DMS114 treated with DMSO at 0.1 percent for 48 hours (cell line): Measurements from ENCODE around the gene LCK.

Experiments used
- DNase-seq: peaks from one replicate; lab custom pipeline; 2025; ENCODE audit not compliant: unreplicated experiment; lab: John Stamatoyannopoulos, UW

The LCK gene

GRCh38 chr1:32250893-32251716 lies at the start of gene LCK:
LCK (plus strand) TSS chr1:32251265; CDS start chr1:32274330, 23,065 bp downstream.
- no peak for DNase-seq

GRCh38 chr1:32204943-32205361 lies 46.1 kb upstream of the LCK start:
- no peak for DNase-seq

GRCh38 chr1:32205401-32206370 lies 45.4 kb upstream of the LCK start, which contains the start of gene IQCC:
IQCC (plus strand) TSS chr1:32205671; CDS start chr1:32205682, 11 bp downstream.
- DNase-seq: peak; percentile 59

GRCh38 chr1:32208469-32208868 lies 42.6 kb upstream of the LCK start:
- no peak for DNase-seq

- DNase-seq: no peak
These were observed 42.2 kb upstream of the LCK start, which contains the start of gene DCDC2B for GRCh38 chr1:32208891-32209328. DCDC2B (plus strand) TSS chr1:32209089; CDS start chr1:32209094, 5 bp downstream.

GRCh38 chr1:32215629-32216480 lies 35.2 kb upstream of the LCK start:
- DNase-seq: peak; percentile 54

- no peak for DNase-seq
These were observed 34.5 kb upstream of the LCK start for GRCh38 chr1:32216566-32216965.

- no peak for DNase-seq
These were observed 32.0 kb upstream of the LCK start for GRCh38 chr1:32219022-32219421.

GRCh38 chr1:32220746-32221580 lies 30.1 kb upstream of the LCK start:
- no peak for DNase-seq

GRCh38 chr1:32221581-32221979 lies 29.5 kb upstream of the LCK start:
- DNase-seq: no peak

GRCh38 chr1:32221980-32222755 lies 28.9 kb upstream of the LCK start, which contains the start of the genes EIF3I and TMEM234:
EIF3I (plus strand) TSS chr1:32222407; CDS start chr1:32222442, 35 bp downstream.
TMEM234 (minus strand) TSS chr1:32222353; CDS start chr1:32222322, 31 bp downstream.
- DNase-seq: peak; percentile 90

GRCh38 chr1:32223683-32224082 lies 27.4 kb upstream of the LCK start:
- DNase-seq: no peak

GRCh38 chr1:32224285-32224684 lies 26.8 kb upstream of the LCK start:
- DNase-seq: no peak

- no peak for DNase-seq
These were observed 22.3 kb upstream of the LCK start for GRCh38 chr1:32228771-32229170.

GRCh38 chr1:32231843-32232432 lies 19.1 kb upstream of the LCK start:
- no peak for DNase-seq

- no peak for DNase-seq
These were observed 18.3 kb upstream of the LCK start for GRCh38 chr1:32232558-32233304.

GRCh38 chr1:32234792-32235191 lies 16.3 kb upstream of the LCK start:
- no peak for DNase-seq

GRCh38 chr1:32239337-32239736 lies 11.7 kb upstream of the LCK start:
- DNase-seq: no peak
